ENCODE results near the gene SLC44A2.

GRCh38 chr19:10669246-10669645 lies 43.9 kb downstream of the SLC44A2 start:
- TF ChIP-seq CTCF (IDR thresholded peaks at IDR 0.05; ENCODE audit: insufficient read depth, low read length): no peak
- no peak for TF ChIP-seq POLR2AphosphoS5 (IDR thresholded peaks at IDR 0.05; ENCODE audit: low read depth)

Measured in HL-60 (cell line).